OCI-LY3 (cell line): Measurements from ENCODE around the gene SCD5.

Experiments
- EZH2phosphoT487 ChIP-seq: fragments of 200-600 bp; shearing (Covaris generic); IDR thresholded peaks from 2 replicates; pipeline ENCODE4 v1.6.1; 2018; ENCODE audit warnings: antibody characterized with exemption, mixed run types, low read depth
- TF ChIP-seq, protein P1 (sequence below): fragments of 200-600, 300-600 bp; sonication (generic); IDR thresholded peaks from 2 replicates; pipeline ENCODE4 v1.5.1; 2014; ENCODE audit warnings: antibody characterized with exemption, low read length, low read depth

DNA sequence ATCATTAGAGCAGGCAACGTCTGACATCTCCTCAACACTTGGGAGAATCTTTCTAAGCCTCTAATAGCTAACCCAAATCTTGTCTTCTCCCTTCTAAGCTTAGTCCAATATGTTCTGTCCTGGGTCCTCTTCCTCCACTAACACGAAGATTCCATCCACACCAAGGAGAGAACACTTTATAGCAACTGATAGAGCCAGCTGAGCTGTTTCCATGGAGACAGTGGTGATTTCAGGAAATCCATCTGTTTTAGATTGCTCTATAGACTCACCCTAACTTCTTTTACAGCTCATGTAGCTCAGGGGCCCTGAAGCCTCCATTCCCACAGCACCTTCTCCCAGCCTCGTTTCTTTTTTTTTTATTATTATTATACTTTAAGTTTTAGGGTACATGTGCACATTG is 37.4 kb downstream of the SCD5 start:
- no peak for TF ChIP-seq EZH2phosphoT487
- TF ChIP-seq, protein P1, sequence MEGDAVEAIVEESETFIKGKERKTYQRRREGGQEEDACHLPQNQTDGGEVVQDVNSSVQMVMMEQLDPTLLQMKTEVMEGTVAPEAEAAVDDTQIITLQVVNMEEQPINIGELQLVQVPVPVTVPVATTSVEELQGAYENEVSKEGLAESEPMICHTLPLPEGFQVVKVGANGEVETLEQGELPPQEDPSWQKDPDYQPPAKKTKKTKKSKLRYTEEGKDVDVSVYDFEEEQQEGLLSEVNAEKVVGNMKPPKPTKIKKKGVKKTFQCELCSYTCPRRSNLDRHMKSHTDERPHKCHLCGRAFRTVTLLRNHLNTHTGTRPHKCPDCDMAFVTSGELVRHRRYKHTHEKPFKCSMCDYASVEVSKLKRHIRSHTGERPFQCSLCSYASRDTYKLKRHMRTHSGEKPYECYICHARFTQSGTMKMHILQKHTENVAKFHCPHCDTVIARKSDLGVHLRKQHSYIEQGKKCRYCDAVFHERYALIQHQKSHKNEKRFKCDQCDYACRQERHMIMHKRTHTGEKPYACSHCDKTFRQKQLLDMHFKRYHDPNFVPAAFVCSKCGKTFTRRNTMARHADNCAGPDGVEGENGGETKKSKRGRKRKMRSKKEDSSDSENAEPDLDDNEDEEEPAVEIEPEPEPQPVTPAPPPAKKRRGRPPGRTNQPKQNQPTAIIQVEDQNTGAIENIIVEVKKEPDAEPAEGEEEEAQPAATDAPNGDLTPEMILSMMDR, result no peak
